Activated CD4-positive, alpha-beta memory T cell treated with anti-CD3 and anti-CD28 coated beads, Interleukin-2, amount 10 ng/mL, durations not matched to agents 7 days and 5 days (primary cell): ENCODE measurements around the gene RNFT2. TPM values are rescaled to one million over a fixed set of nuclear protein-coding genes. Genes with fewer than 3 reads are reported as not detected.
"Not testable (repeated sequence)": the region's sequence is repeated elsewhere in the genome, so short reads cannot be mapped to it uniquely, and the experiment has no call there.

Experiments used
- CTCF ChIA-PET: fragments of 350-600 bp; sonication (Branson Sonifier 250); formaldehyde crosslinking; loops from one replicate; lab custom pipeline; 2021; ENCODE audit warnings: antibody characterized with exemption, inconsistent platforms; lab: Charles Lee
- POLR2A ChIA-PET: fragments of 350-600 bp; sonication (Branson Sonifier 250); formaldehyde crosslinking; loops from one replicate; lab custom pipeline; 2021; ENCODE audit warnings: antibody characterized with exemption; lab: Charles Lee
- DNase-seq: peaks from one replicate; pipeline ENCODE4 v3.0.0-alpha.2; 2020
- H3K27ac Mint-ChIP-seq: one replicate; pipeline ENCODE4 v1.8.0; 2021; ENCODE audit warnings: mild to moderate bottlenecking, mixed read lengths
- H3K27me3 Mint-ChIP-seq: one replicate; pipeline ENCODE4 v1.8.0; 2021; ENCODE audit warnings: mixed read lengths
- H3K36me3 Mint-ChIP-seq: one replicate; pipeline ENCODE4 v1.8.0; 2021; ENCODE audit warnings: low read depth, mixed read lengths
- H3K4me1 Mint-ChIP-seq: one replicate; pipeline ENCODE4 v1.8.0; 2021; ENCODE audit warnings: mixed read lengths
- H3K4me3 Mint-ChIP-seq: one replicate; pipeline ENCODE4 v1.8.0; 2021; ENCODE audit warnings: mild to moderate bottlenecking, mixed read lengths
- H3K9me3 Mint-ChIP-seq: one replicate; pipeline ENCODE4 v1.8.0; 2021; ENCODE audit warnings: mixed read lengths
- total RNA-seq, 2 experiments: library from RNA; stranded (reverse); gene quantifications; one replicate each; pipeline ENCODE4 v1.2.3, GENCODE V29; 2021

The RNFT2 gene
- total RNA-seq, 2 experiments from 2014 or later = 9.0 to 9.8 TPM

DNA sequence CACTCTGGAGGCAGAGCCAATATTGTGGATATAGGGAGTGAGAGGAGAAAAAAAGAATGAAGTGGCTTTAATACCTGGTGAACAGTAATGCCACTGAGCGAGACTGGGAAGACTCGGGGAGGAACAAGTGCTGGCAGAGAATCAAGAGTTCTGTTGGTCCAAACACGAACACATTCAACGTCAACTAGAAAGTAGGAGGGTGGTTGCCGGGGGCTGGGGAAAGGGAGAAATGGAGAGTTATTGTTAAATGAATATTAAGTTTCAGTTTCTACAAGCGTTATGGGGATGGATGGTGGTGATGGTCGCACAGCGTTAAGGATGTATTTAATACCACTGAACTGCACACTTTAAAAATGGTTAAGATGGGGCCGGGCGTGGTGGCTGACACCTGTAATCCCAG lies 3.0 kb upstream of the RNFT2 start:
- no peak for DNase-seq
- ChIA-PET CTCF (no interaction called here), POLR2A (interaction anchor here (0.6 kb wide), 1 partner anchor 652 kb away, joined by 3 read pairs; no protein-coding TSS in a partner anchor)
- H3K36me3 Mint-ChIP-seq = peaks cover 21% of the 10 kb centered on the region
- H3K9me3 Mint-ChIP-seq = no peaks in the 10 kb centered on the region
- H3K27ac Mint-ChIP-seq = no peak overlapping the region
- no peaks in the 10 kb centered on the region for H3K27me3 Mint-ChIP-seq
- H3K4me1 Mint-ChIP-seq = peaks cover 39% of the 10 kb centered on the region
- no peak overlapping the region for H3K4me3 Mint-ChIP-seq

DNA sequence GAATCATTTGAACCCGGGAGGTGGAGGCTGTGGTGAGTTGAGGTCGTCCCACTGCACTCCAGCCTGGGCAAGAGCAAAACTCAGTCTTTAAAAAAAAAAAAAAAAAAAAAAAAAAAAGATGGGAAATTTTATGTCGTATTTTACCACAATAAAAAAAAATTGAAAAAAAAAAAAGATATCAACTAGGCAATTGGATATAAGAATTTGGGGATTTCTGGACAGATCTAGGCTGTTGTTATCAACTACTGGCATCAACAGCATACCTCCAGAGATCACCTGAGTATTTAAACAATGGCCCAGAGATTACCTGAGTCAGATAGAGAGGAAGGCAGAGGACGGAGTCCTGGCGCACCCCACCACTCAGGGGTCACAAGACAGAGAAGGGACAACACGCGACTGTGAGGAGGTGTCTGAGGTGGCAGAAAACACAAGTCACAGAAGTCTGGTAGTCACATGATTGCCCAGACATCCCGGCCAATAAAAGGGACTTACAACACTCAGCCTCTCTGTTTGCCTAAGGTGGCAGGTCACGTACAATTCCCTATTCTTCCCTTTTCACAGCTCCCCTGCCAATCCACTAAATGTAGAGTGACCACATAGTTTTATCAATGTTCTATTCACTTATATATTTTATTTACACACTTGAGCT lies 2.0 kb upstream of the RNFT2 start:
- Mint-ChIP-seq H3K4me3 (peak overlapping the region; percentile 84), H3K9me3 (no peaks in the 10 kb centered on the region), H3K27ac (no peak overlapping the region), H3K36me3 (peaks cover 21% of the 10 kb centered on the region), H3K27me3 (no peaks in the 10 kb centered on the region), H3K4me1 (peaks cover 39% of the 10 kb centered on the region)
- ChIA-PET CTCF (no interaction called here), POLR2A (interaction anchor here (1.1 to 1.5 kb wide), 2 partner anchors 14 to 327 kb away, joined by 3 read pairs; no protein-coding TSS in a partner anchor)
- DNase-seq = no peak

DNA sequence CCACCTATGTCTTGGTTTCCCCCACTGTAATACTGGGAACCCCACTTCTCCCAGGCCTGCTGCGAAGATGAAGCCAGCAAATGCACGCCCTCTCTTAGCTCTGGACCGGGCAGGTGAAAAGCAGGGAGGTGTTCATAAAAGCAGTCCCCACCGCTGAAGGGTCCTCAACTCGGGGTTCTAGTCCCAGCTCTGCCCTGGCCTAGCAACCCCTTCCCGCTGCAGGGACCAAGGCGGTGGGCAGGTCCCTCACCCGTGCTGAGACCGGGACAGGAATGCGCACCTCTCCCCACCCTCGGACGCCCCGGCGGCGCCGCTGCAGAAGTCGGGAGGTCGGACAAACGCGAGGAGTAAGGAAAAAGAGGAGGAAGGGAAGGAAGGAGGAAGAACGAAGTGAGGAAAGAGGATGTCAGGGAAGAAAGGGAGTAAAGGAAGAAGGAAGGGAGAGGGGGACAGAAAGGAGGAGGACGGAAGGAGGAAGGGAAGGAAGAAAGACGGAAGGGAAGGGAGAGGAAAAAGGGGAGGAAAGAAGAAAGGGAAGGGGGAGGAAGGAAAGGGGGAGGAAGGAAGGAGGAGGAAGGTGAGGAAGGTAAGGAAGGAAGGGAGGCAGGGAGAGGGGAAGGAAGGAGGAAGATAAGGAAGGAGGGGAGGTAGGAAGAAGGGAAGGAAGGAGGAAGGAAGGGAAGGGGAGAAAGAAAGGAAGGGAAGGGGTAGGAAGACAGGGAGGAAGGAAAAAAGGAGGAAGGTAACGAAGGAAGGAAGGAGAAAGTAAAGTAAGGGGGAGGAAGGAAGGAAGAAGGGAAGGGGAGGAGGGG lies 947 bp upstream of the RNFT2 start:
- no peaks in the 10 kb centered on the region for H3K27me3 Mint-ChIP-seq
- DNase-seq = peak; percentile 19
- CTCF ChIA-PET = no interaction called here
- H3K36me3 Mint-ChIP-seq = peaks cover 21% of the 10 kb centered on the region
- peak overlapping the region; percentile 54 for H3K27ac Mint-ChIP-seq
- H3K4me3 Mint-ChIP-seq = peak overlapping the region; percentile 84
- no peaks in the 10 kb centered on the region for H3K9me3 Mint-ChIP-seq
- POLR2A ChIA-PET = interaction anchor here (1.1 to 1.5 kb wide), 2 partner anchors 15 to 326 kb away, joined by 3 read pairs; no protein-coding TSS in a partner anchor
- H3K4me1 Mint-ChIP-seq = peaks cover 39% of the 10 kb centered on the region

DNA sequence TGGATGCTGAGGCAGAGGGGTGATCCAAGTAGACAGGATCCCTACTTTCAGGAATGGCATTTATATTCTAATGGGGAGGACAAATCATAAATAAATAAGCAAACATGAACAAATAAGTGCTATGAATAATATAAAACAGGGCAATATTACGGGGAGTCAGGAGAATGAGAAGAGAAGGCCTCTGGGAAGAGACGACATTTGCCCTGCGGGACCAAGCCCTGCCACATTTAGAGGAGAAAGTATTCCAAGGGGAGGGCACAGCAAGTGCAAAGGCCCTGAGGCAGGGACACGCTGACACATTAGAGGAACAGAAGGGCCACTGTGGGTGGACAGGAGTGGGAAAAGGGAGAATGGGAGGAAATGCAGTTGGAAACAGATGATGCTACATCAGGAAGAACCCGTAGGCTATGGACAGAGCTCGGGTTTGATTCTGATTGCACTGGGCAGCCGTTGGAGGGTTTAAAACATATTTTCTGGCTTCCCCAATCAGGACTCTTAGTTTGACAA lies 1.3 kb downstream of the RNFT2 start:
- Mint-ChIP-seq H3K36me3 (peaks cover 11% of the 10 kb centered on the region), H3K4me3 (no peak overlapping the region), H3K4me1 (peaks cover 34% of the 10 kb centered on the region), H3K9me3 (no peaks in the 10 kb centered on the region), H3K27me3 (no peaks in the 10 kb centered on the region), H3K27ac (no peak overlapping the region)
- DNase-seq = no peak
- CTCF ChIA-PET = no interaction called here
- POLR2A ChIA-PET = no interaction called here

DNA sequence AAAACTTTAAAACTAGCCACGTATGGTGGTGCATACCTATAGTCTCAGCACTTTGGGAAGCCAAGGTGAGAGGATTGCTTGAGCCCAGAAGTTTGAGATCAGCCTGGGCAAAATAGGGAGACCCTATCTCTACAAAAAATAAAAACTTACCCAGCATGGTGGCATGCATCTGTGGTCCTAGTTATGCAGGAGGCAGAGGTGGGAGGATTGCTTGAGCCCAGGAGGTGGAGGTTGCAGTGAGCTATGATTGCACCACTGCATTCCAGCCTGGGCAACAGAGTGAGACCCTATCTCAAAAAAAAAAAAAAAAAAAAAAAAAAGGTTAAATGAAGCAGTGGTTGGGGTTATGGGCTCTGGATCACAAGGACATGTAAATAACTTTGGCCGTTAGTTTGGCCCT lies 4.7 kb downstream of the RNFT2 start:
- DNase-seq, H3K27me3 Mint-ChIP-seq, H3K27ac Mint-ChIP-seq, H3K36me3 Mint-ChIP-seq, POLR2A ChIA-PET, H3K4me3 Mint-ChIP-seq, H3K9me3 Mint-ChIP-seq: not testable (repeated sequence)
- CTCF ChIA-PET = interaction anchor here (0.7 kb wide), 4 partner anchors 29 to 380 kb away, joined by 3 to 5 read pairs (median 3); no protein-coding TSS in a partner anchor
- H3K4me1 Mint-ChIP-seq = peaks cover 14% of the 10 kb centered on the region

DNA sequence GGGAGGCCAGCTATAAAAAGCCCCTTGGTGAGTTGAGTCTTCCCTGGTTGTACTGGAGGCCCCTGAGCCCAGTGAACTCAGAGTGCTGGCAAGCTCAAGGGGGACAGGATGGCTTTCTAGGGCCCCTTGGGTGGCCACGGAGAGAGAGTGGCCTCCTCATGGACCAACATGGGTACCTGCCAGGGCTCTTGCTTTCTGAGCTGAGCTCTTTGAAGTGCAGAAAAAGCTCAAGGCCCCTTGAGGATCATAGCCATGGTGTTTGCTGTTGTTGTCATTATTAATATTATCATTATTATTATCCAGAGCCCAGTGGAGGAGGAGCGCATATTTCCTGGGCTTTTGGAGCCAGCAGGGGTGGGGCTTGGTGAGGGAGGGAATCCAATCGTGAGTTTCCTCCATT lies 6.7 kb downstream of the RNFT2 start:
- ChIA-PET CTCF (interaction anchor here (0.6 to 1.5 kb wide), 2 partner anchors 15 to 30 kb away, joined by 4 to 5 read pairs; no protein-coding TSS in a partner anchor), POLR2A (no interaction called here)
- no peak for DNase-seq
- no peaks in the 10 kb centered on the region for H3K9me3 Mint-ChIP-seq
- no peak overlapping the region for H3K4me3 Mint-ChIP-seq
- H3K4me1 Mint-ChIP-seq = no peaks in the 10 kb centered on the region
- H3K27me3 Mint-ChIP-seq = no peaks in the 10 kb centered on the region
- H3K27ac Mint-ChIP-seq = no peak overlapping the region
- H3K36me3 Mint-ChIP-seq = no peaks in the 10 kb centered on the region

DNA sequence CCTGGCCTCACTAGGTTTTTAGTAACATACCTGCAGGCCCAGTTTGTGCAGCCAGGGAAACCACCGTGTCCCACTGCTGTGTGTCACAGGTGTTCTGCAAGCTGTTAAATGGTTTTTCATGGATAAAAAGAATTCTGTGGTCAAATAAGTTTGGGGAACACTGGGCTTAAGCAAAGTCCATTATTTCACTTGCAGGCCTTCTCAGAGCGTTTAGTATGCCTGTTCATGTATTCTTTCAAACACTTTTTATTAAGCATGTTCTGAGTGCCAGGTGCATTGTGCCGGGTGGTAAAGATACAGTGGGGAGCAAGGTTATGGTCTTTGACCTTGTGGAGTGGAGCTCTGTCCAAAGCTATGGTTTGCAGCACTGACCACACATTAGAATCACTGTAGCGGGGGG lies 7.4 kb downstream of the RNFT2 start:
- no peaks in the 10 kb centered on the region for H3K9me3 Mint-ChIP-seq
- H3K27me3 Mint-ChIP-seq = no peaks in the 10 kb centered on the region
- H3K27ac Mint-ChIP-seq = no peak overlapping the region
- no peaks in the 10 kb centered on the region for H3K4me1 Mint-ChIP-seq
- H3K4me3 Mint-ChIP-seq = no peak overlapping the region
- no peaks in the 10 kb centered on the region for H3K36me3 Mint-ChIP-seq
- ChIA-PET POLR2A (no interaction called here), CTCF (interaction anchor here (1.5 kb wide), 1 partner anchor 14 kb away, joined by 5 read pairs; no protein-coding TSS in a partner anchor)
- DNase-seq = no peak

DNA sequence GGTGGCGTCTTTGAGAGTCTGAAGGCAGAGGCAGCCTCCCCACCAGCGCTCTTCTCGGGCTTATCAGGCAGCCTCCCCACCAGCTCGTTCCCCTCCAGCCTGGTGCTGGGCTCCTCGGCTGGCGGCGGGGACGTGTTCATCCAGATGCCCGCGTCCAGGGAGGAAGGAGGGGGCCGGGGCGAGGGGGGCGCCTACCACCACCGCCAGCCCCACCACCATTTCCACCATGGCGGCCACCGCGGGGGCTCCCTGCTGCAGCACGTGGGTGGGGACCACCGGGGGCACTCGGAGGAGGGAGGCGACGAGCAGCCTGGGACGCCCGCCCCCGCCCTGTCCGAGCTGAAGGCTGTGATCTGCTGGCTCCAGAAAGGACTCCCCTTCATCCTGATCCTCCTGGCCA lies 11.8 kb downstream of the RNFT2 start:
- ChIA-PET POLR2A (no interaction called here), CTCF (no interaction called here)
- peaks cover 6% of the 10 kb centered on the region for H3K36me3 Mint-ChIP-seq
- peaks cover 5% of the 10 kb centered on the region for H3K4me1 Mint-ChIP-seq
- DNase-seq = no peak
- H3K4me3 Mint-ChIP-seq = no peak overlapping the region
- no peaks in the 10 kb centered on the region for H3K9me3 Mint-ChIP-seq
- no peak overlapping the region for H3K27ac Mint-ChIP-seq
- H3K27me3 Mint-ChIP-seq = no peaks in the 10 kb centered on the region

DNA sequence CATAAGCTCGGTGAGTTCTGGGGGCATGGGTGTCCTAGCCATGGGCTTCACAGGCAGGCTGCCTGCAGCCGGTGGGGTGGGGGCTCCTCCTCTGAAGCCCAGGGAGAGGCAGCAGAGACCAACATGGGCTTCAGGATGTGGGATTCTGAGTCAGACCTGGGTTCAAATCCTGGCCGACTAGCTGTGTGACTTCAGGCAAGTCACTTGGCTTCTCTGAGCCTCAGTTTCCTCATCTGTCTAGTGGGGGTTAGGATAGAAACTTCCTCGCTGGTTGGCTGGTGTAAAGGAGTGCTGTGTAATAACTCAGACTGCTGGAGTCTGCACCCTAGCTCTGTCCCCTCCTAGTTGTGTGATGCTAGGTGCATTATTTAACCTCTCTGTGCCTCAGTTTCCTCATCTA lies 12.2 kb downstream of the RNFT2 start:
- ChIA-PET POLR2A (no interaction called here), CTCF (no interaction called here)
- Mint-ChIP-seq H3K27ac (no peak overlapping the region), H3K4me3 (no peak overlapping the region), H3K9me3 (no peaks in the 10 kb centered on the region), H3K36me3 (peaks cover 9% of the 10 kb centered on the region), H3K4me1 (peaks cover 5% of the 10 kb centered on the region), H3K27me3 (no peaks in the 10 kb centered on the region)
- no peak for DNase-seq

DNA sequence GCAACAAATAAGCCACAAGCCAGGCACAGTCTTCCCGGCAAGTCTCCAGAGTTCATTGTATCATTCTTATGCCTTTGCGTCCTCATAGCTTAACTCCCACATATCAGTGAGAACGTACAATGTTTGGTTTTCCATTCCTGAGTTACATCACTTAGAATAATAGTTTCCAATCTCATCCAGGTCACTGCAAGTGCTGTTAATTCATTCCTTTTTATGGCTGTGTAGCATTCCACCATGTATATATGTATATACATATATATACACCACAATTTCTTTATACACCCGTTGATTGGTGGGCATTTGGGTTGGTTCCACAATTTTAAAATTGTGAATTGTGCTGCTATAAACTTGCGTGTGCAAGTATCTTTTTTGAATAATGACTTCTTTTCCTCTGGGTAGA lies 16.0 kb downstream of the RNFT2 start:
- H3K4me3 Mint-ChIP-seq, H3K27ac Mint-ChIP-seq, H3K9me3 Mint-ChIP-seq, DNase-seq, CTCF ChIA-PET, H3K27me3 Mint-ChIP-seq, POLR2A ChIA-PET: not testable (repeated sequence)
- Mint-ChIP-seq H3K36me3 (peaks cover 27% of the 10 kb centered on the region), H3K4me1 (peaks cover 27% of the 10 kb centered on the region)

DNA sequence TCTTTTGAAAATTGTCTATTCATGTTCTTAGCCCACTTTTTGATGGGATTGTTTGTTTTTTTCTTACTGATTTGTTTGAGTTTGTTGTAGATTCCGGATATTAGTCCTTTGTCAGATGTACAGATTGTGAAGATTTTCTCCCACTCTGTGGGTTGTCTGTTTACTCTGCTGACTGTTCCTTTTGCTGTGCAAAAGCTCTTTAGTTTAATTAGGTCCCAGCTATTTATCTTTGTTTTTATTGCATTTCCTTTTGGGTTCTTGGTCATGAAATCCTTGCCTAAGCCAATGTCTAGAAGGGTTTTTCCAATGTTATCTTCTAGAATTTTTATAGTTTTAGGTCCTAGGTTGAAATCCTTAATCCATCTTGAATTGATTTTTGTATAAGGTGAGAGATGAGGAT lies 16.7 kb downstream of the RNFT2 start:
- DNase-seq, CTCF ChIA-PET, H3K27me3 Mint-ChIP-seq, H3K27ac Mint-ChIP-seq, H3K4me3 Mint-ChIP-seq, H3K9me3 Mint-ChIP-seq, POLR2A ChIA-PET: not testable (repeated sequence)
- Mint-ChIP-seq H3K36me3 (peaks cover 31% of the 10 kb centered on the region), H3K4me1 (peaks cover 28% of the 10 kb centered on the region)

DNA sequence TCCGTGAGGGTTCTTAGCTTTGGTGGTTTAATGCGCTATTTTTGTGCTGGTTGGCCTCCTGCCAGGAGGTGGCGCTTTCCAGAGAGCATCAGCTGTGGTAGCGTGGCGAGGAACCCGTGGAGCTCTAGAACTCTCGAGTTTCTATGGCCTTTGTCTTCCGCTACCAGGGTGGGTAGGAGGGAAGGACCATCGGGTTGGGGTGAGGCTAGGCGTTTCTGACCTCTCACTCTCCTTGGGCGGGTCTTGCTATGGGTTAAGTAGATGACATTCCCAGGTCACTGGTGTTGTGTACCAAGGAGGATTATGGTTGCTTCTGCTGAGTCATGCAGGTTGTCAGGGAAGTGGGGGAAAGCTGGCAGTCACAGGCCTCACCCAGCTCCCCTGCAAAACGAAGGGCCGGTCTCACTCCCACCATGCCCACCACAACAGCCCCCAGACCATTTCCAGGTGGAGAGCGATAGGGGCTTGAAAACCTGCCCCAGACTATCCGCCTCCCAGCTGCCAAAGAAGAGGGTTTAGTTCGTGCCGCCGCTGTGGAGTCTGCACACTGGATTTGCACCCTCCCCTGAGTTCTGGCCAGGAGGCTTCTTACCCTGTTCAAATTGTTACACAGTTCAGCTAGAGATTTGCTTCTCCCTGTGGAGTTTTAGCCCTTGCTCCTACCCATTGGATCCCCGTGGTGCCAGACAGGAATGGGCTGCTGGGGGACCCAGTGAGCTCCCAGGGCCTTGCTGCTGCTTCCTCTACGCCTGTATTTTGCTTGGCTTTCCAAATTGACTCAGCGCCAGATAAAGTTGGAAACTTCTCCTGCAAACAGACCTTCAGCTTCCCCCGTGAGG lies 21.9 kb downstream of the RNFT2 start:
- Mint-ChIP-seq H3K9me3 (no peaks in the 10 kb centered on the region), H3K36me3 (peaks cover 31% of the 10 kb centered on the region), H3K4me1 (peaks cover 26% of the 10 kb centered on the region), H3K27ac (peak overlapping the region; percentile 56), H3K4me3 (peak overlapping the region; percentile 74), H3K27me3 (no peaks in the 10 kb centered on the region)
- peak; percentile 59 for DNase-seq
- POLR2A ChIA-PET = no interaction called here
- CTCF ChIA-PET = interaction anchor here (1.2 to 1.7 kb wide), 5 partner anchors 9 to 197 kb away, joined by 4 to 6 read pairs (median 4); partner anchors contain the start of gene HRK
